ENCODE data around the gene DOK7.

GRCh38 chr4:3415471-3416141, 47.5 kb upstream of the DOK7 start:
- no peak for TF ChIP-seq CTCF (IDR thresholded peaks at IDR 0.05)
- no peak for TF ChIP-seq POLR2A (IDR thresholded peaks at IDR 0.05)
